Gastroesophageal sphincter (tissue), 4 donors: ENCODE results near the gene IL11RA. TPM values are rescaled to one million over a fixed set of nuclear protein-coding genes. Genes with fewer than 3 reads are reported as not detected.
A peak's percentile ranks its signal among the peaks of the same experiment; 100 is the strongest.

Experiments
- ATAC-seq: fragments of 150-250 bp; one replicate; pipeline ENCODE4 v1.9.1; 2016; ENCODE audit warnings: mild to moderate bottlenecking, moderate library complexity
- H3K27ac ChIP-seq, 4 donors: fragments of 200-600 bp; sonication (generic) in 3 of 4; 1 replicate in 3 of 4; 2 replicates in 1 of 4; pipeline ENCODE4 v1.5.1; 2016 to 2019
- H3K27me3 ChIP-seq: fragments of 200-600 bp; sonication (generic); one replicate; pipeline ENCODE4 v1.5.1; 2019
- H3K36me3 ChIP-seq, 2 donors: fragments of 200-600 bp; sonication (generic); one replicate each; pipeline ENCODE4 v1.5.1; 2019; ENCODE audit warnings: control low read depth in 1 of 2
- H3K4me1 ChIP-seq, 3 donors: fragments of 200-600 bp; sonication (generic); 1 replicate in 2 of 3; 2 replicates in 1 of 3; pipeline ENCODE4 v1.5.1; 2016 to 2019; ENCODE audit warnings: control low read depth in 2 of 3
- H3K4me3 ChIP-seq, 2 donors: fragments of 200-600 bp; sonication (generic); one replicate each; pipeline ENCODE4 v1.5.1; 2019; ENCODE audit warnings: mild to moderate bottlenecking in 1 of 2, moderate library complexity in 1 of 2
- H3K9me3 ChIP-seq, 3 donors: fragments of 200-600 bp; sonication (generic); one replicate each; pipeline ENCODE4 v1.5.1; 2017 to 2019; ENCODE audit warnings: control low read depth in 2 of 3
- EP300 ChIP-seq: sonication (generic); formaldehyde crosslinking; IDR thresholded peaks from one replicate; pipeline ENCODE4 v1.6.1; 2017; ENCODE audit warnings: antibody characterized with exemption, mild to moderate bottlenecking
- POLR2A ChIP-seq, 2 donors: fragments of 450-650 bp; IDR thresholded peaks; one replicate each; pipeline ENCODE4 v1.6.1; 2017; ENCODE audit warnings: antibody characterized with exemption in 2 of 2, mild to moderate bottlenecking in 2 of 2, moderate library complexity in 1 of 2
- POLR2AphosphoS5 ChIP-seq: sonication (generic); formaldehyde crosslinking; IDR thresholded peaks from one replicate; pipeline ENCODE4 v1.6.1; 2017; ENCODE audit warnings: antibody characterized with exemption
- WGBS, 2 donors: methylation state at CpG; one replicate each; pipeline ENCODE4 v1.1.5; 2018; ENCODE audit warnings: low coverage in 1 of 2; 5-methylcytosine and 5-hydroxymethylcytosine counted together
- total RNA-seq, 4 donors: library from RNA; depleted of rRNA; stranded (reverse); fragments of >200 nt; gene quantifications; one replicate each; pipeline ENCODE4 v1.1.0, GENCODE V29; 2016
- TF ChIP-seq, protein P1 (sequence below), 4 experiments: fragments of 200-600 bp in 2 of 4; fragments of 450-650 bp in 2 of 4; sonication (generic) in 1 of 4; IDR thresholded peaks; one replicate each; pipeline ENCODE4 v1.5.1; 2017 to 2019; ENCODE audit warnings: antibody characterized with exemption in 4 of 4, mild to moderate bottlenecking in 2 of 4, moderate library complexity in 2 of 4

IL11RA gene
- total RNA-seq: 10 to 100 TPM; 31.8 to 80.2 (median 39.8) TPM

DNA sequence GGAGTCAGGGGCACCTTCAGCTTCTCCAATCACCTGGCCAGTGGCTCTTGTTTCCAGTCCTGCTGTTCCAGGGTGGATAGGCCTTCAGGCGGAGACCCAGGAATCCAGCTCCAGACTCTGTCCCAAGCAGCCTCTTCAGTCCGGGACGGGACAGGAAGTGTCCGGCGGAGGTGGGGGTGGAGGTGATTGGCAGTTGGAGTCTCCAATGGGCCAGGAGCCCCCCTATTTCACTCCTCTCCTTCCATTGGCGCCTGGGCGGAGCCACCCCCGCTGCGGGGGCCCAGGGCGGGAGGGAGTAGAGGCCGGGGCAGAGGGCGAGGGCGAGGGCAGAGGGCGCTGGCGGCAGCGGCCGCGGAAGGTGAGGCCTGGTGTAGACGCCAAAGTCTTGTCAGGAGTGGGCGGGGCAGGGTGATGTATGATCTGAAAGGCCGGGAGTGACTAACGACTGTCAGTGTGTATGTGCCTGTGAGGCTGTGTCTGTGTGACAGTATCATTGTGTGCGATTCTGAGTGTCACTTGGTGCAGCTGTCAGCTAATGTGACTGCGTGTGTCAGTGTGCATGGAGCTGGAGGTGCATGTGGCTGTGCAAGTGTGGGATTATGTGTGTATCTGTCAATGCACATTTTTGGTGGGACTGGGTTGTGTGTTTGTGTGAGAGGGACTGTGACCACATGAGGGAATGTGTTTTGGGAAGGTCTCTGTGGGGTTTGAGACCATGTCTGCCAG is at the start of gene IL11RA:
TSS of gene IL11RA (plus strand) at position 310 of the 726 bp plus-strand sequence. CDS start 3,033 bp downstream, outside the sequence.
- peaks cover 0 to 26% of the 10 kb centered on the region in 2 donors for H3K36me3 ChIP-seq
- TF ChIP-seq EP300 (no peak), POLR2AphosphoS5 (peak; percentile 43), POLR2A (IDR thresholded peaks at IDR 0.05) (peak; percentile 34 to 42)
- TF ChIP-seq, protein P1, sequence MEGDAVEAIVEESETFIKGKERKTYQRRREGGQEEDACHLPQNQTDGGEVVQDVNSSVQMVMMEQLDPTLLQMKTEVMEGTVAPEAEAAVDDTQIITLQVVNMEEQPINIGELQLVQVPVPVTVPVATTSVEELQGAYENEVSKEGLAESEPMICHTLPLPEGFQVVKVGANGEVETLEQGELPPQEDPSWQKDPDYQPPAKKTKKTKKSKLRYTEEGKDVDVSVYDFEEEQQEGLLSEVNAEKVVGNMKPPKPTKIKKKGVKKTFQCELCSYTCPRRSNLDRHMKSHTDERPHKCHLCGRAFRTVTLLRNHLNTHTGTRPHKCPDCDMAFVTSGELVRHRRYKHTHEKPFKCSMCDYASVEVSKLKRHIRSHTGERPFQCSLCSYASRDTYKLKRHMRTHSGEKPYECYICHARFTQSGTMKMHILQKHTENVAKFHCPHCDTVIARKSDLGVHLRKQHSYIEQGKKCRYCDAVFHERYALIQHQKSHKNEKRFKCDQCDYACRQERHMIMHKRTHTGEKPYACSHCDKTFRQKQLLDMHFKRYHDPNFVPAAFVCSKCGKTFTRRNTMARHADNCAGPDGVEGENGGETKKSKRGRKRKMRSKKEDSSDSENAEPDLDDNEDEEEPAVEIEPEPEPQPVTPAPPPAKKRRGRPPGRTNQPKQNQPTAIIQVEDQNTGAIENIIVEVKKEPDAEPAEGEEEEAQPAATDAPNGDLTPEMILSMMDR (IDR thresholded peaks at IDR 0.05): peak in 1 of 4 experiments; percentile 11
- H3K27me3 ChIP-seq: no peaks in the 10 kb centered on the region
- H3K4me1 ChIP-seq: peaks cover 2 to 74% (median 59%) of the 10 kb centered on the region in 3 donors
- WGBS, 2 donors: 2 to 20% methylated on average over 5 to 18 of the region's 24 CpGs
- ATAC-seq: peak; percentile 92
- peak within 1 kb of the TSS; percentile 19 to 95 (median 86) for H3K27ac ChIP-seq
- H3K4me3 ChIP-seq: peak within 1 kb of the TSS; percentile 23 to 53
- H3K9me3 ChIP-seq: no peaks in the 10 kb centered on the region

DNA sequence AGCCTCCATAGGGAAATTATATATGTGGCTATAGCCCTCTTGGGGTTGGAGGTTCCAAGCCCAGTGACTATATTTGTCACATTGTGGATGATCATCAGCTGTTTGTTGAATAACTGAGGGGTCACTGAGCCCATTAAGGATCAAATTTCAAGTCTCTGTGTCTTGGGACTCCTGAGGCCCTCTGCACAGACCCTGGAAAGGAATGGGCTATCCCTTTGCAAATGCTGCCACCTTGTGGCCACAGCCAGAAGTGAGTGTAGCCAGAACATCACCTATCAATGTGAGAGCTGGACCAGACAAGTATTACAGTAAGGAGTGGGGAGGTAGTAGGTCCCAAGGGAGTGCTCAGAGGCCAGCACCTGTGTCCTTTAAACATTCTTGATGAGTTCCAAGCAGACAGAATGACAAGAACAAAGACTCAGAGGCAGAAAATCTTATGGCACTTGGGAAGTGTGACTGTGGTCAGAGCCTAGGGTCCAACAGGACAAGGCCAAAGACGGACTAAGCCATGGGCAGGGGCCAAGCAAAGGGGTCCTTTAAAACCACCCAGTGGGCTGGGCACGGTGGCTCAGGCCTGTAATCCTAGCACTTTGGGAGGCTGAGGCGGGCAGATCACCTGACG is 48.3 kb upstream of the IL11RA start:
- H3K27ac ChIP-seq: no peak overlapping the region
- peak; percentile 87 for ATAC-seq
- H3K27me3 ChIP-seq: no peaks in the 10 kb centered on the region
- WGBS, 2 donors: 20 to 46% methylated on average over 2 to 4 of the region's 4 CpGs
- no peak overlapping the region for H3K4me3 ChIP-seq
- H3K4me1 ChIP-seq: no peaks in the 10 kb centered on the region
- H3K36me3 ChIP-seq: no peaks in the 10 kb centered on the region
- TF ChIP-seq POLR2A (IDR thresholded peaks at IDR 0.05): no peak
- TF ChIP-seq, protein P1 (IDR thresholded peaks at IDR 0.05): peak; percentile 88 to 93 (median 91)
- H3K9me3 ChIP-seq: no peaks in the 10 kb centered on the region

DNA sequence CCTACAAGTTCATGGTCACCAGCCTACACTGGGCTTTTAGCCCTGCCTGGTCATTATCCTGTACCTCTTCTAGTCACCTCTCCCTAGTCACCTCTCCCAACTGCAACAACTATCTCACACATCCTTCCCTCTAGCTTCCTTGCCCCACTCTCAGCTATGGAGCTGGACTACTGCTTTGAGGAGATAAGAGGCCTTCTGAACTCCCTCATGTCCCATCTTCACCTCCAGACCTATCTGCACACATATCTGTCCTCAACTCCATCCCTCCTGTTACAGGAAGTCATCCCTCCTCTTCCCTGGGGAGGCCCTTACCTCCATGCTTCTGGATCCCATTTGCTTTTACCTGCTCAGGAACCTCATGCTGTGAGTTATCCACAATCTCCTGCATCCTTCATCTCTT is 45.8 kb upstream of the IL11RA start:
- no peak overlapping the region for H3K27ac ChIP-seq
- no peaks in the 10 kb centered on the region for H3K9me3 ChIP-seq
- H3K4me1 ChIP-seq: peaks cover 0 to 12% (median 5%) of the 10 kb centered on the region in 3 donors
- TF ChIP-seq, protein P1 (IDR thresholded peaks at IDR 0.05): no peak
- TF ChIP-seq POLR2A (IDR thresholded peaks at IDR 0.05) (no peak), POLR2AphosphoS5 (no peak), EP300 (no peak)
- no peak overlapping the region for H3K4me3 ChIP-seq
- no peak for ATAC-seq
- no peaks in the 10 kb centered on the region for H3K36me3 ChIP-seq
- no peaks in the 10 kb centered on the region for H3K27me3 ChIP-seq

DNA sequence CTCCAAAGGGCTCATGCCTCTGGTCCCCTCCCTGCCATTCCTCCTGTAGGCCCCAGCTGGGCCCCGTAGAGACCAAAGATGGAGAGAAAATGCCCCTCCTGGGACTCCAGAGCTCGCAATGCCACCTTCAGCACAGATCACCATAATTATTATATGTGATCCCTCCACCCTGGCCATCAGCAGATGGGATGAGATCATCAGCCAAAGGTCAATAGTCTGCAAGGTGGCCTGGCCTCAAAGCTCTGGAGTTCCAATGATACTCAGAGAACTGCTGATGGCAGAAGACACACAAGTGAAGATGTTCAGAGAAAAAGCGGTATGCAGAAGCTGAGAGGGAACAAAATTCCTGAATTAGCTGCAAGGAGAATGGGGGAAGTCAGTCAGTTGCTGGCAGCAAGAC is 45.1 kb upstream of the IL11RA start:
- no peak for ATAC-seq
- no peaks in the 10 kb centered on the region for H3K27me3 ChIP-seq
- 82% methylated on average over 3 of the region's 3 CpGs; no CpG with 5 or more reads in 1 of the 2 donors for whole genome bisulfite sequencing, 2 donors
- no peak overlapping the region for H3K27ac ChIP-seq
- peaks cover 0 to 19% (median 8%) of the 10 kb centered on the region in 3 donors for H3K4me1 ChIP-seq
- H3K9me3 ChIP-seq: no peaks in the 10 kb centered on the region
- no peak overlapping the region for H3K4me3 ChIP-seq
- TF ChIP-seq POLR2A (IDR thresholded peaks at IDR 0.05) (no peak), POLR2AphosphoS5 (no peak), EP300 (no peak)
- TF ChIP-seq, protein P1 (IDR thresholded peaks at IDR 0.05): no peak
- no peaks in the 10 kb centered on the region for H3K36me3 ChIP-seq

DNA sequence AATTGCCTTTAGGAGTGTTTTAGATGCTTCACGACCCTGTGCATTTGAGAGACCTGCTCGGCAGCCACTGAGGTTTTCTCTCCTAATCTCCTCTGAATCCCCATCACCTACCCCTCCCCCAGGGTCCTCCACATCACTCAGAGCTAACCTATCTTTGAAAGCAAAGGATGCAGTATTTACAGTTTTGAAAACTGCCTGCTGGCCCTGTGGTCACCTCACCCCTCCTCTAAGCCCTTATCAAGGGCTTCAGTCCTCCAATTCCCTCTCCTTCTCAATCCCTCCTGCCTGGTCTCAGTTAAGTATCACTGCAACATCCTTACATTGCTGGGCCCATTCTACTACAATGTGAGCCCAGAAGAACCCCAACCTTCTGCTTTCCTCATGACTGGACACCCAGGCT is 44.7 kb upstream of the IL11RA start:
- no peak overlapping the region for H3K27ac ChIP-seq
- TF ChIP-seq, protein P1 (IDR thresholded peaks at IDR 0.05): no peak
- no peak for TF ChIP-seq POLR2A (IDR thresholded peaks at IDR 0.05)
- no peak for TF ChIP-seq EP300
- no peak for TF ChIP-seq POLR2AphosphoS5
- no peaks in the 10 kb centered on the region for H3K27me3 ChIP-seq
- no peak for ATAC-seq
- WGBS, 2 donors: 56 to 71% methylated on average over 1 to 2 of the region's 2 CpGs
- H3K9me3 ChIP-seq: no peaks in the 10 kb centered on the region
- peaks cover 0 to 21% (median 8%) of the 10 kb centered on the region in 3 donors for H3K4me1 ChIP-seq
- H3K4me3 ChIP-seq: no peak overlapping the region
- no peaks in the 10 kb centered on the region for H3K36me3 ChIP-seq
